Measurements from ENCODE around the gene FRMD5. TPM values are rescaled to one million over a fixed set of nuclear protein-coding genes. Genes with fewer than 3 reads are reported as not detected.
"Not testable (repeated sequence)": the region's sequence is repeated elsewhere in the genome, so short reads cannot be mapped to it uniquely, and the experiment has no call there.

Gene FRMD5
- total RNA-seq, 2 experiments from 2014 or later = 0.12 to 0.21 TPM

DNA sequence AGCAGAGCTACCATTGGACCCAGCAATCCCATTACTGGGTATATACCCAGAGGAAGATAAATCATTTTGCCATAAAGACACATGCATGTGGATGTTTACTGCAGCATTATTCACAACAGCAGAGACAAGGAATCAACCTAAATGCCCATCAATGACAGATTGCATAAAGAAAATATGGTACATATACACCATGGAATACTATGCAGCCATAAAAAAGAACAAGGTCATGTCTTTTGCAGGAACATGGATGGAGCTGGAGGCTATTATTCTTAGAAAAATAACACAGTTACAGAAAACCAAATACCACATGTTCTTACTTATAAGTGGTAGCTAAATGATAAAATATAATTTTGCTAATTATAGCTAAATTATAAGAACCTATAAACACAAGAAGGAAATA, 162.3 kb downstream of the FRMD5 start:
- ATAC-seq; H3K9me3 Mint-ChIP-seq (ENCODE audit: low read depth); DNase-seq; H3K4me3 Mint-ChIP-seq; H3K27ac Mint-ChIP-seq; H3K36me3 Mint-ChIP-seq; H3K4me1 Mint-ChIP-seq; CTCF ChIA-PET: not testable (repeated sequence)
- peaks cover 69% of the 10 kb centered on the region for H3K27me3 Mint-ChIP-seq

DNA sequence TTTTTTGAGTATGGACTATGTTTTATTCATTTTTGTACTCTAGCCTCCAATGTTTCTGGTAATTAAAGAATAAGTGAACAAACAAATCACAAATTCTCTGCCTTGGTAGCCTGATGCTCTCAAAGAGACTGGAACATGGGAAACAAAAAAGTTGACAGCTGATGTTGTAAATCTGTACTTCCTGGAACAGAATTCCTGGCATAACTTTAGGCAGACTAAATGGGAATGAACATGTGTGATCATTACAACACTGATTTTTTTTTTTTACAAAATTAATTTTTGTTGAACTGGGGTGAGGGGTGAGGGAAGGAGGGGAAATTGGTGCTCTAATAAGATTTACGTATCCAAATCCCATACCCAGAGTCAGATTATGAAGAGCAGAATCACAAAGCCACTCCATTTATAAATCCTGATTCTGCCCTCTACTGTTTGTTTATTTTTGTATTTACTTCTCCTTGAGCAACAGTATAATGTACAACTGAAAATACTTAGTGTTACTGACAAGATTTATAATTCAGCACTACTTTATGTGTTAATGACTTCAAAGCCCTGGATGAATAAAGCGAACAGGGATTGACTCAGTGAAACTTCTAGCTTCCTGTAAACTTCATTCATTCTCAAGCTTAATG, 165.0 kb downstream of the FRMD5 start:
- H3K4me3 Mint-ChIP-seq = no peak overlapping the region
- DNase-seq (no peak), ATAC-seq (no peak)
- H3K9me3 Mint-ChIP-seq (ENCODE audit: low read depth) = no peaks in the 10 kb centered on the region
- no peak overlapping the region for H3K27ac Mint-ChIP-seq
- no peaks in the 10 kb centered on the region for H3K36me3 Mint-ChIP-seq
- CTCF ChIA-PET = no interaction called here
- H3K27me3 Mint-ChIP-seq = peaks cover 70% of the 10 kb centered on the region
- no peaks in the 10 kb centered on the region for H3K4me1 Mint-ChIP-seq

DNA sequence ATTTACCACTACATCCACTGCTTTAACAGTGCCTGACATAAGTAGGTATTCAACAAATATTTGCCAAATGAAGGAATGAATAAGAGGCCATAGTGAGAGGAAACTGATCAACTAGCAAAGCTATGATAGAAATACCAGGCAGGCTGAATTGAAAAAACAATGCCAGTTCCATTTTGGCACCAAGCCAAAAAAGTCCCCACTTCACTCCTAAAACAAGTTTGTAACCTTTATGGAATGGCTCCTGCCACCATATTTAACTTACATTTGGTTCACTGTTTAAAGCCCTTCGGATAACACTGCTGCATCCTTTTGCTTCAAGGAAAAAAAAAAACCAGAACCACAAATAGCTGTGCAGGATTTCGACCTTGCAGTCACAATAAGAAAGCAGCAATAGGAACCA, 166.1 kb downstream of the FRMD5 start:
- Mint-ChIP-seq H3K36me3 (no peaks in the 10 kb centered on the region), H3K4me3 (no peak overlapping the region), H3K27ac (no peak overlapping the region), H3K4me1 (no peaks in the 10 kb centered on the region), H3K27me3 (peaks cover 68% of the 10 kb centered on the region), H3K9me3 (ENCODE audit: low read depth) (no peaks in the 10 kb centered on the region)
- ATAC-seq (no peak), DNase-seq (no peak)
- CTCF ChIA-PET = no interaction called here

DNA sequence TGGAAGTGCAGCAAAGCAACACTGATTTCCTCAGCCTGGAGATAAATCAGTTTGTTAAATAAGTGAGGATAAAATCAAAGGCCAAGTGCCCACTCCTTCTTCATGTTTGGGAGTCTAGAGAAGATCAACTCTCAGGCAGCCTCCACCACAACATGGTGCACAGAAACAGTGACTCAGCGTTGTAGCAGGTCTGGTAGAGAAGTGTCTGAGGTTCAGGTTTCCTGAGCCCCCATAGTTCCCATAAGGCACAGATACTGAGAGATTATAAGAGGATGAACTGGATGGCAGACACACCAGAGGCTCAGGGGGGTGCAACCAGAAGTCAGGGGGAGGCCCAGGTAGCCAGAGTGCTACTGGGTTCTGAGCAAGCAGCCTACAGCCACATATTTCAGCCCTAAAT, 166.7 kb downstream of the FRMD5 start:
- DNase-seq (no peak), ATAC-seq (no peak)
- H3K4me3 Mint-ChIP-seq = no peak overlapping the region
- H3K4me1 Mint-ChIP-seq = no peaks in the 10 kb centered on the region
- peaks cover 62% of the 10 kb centered on the region for H3K27me3 Mint-ChIP-seq
- CTCF ChIA-PET = no interaction called here
- H3K27ac Mint-ChIP-seq = no peak overlapping the region
- H3K9me3 Mint-ChIP-seq (ENCODE audit: low read depth) = no peaks in the 10 kb centered on the region
- H3K36me3 Mint-ChIP-seq = no peaks in the 10 kb centered on the region

DNA sequence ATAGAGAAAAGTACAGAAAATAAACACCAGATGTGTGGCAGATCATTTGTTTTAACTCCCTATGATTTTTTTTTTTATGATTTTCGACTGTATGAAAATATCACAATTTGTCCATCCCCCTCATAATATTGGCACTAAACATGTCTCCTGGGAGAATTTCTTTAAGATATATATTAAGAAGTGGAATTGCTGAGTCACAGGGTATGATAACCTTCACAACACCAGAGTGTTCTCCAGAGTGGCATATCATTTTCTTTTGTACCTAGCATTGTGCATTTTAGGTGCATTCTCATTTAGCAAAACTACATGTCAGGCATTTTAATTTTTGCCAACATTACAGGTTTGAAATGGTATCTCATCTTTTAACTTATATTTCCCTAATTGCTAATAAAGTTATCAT, 170.9 kb downstream of the FRMD5 start:
- CTCF ChIA-PET = no interaction called here
- Mint-ChIP-seq H3K27ac (no peak overlapping the region), H3K36me3 (no peaks in the 10 kb centered on the region), H3K9me3 (ENCODE audit: low read depth) (no peaks in the 10 kb centered on the region), H3K4me3 (no peak overlapping the region), H3K27me3 (peaks cover 47% of the 10 kb centered on the region), H3K4me1 (no peaks in the 10 kb centered on the region)
- ATAC-seq (no peak), DNase-seq (no peak)

DNA sequence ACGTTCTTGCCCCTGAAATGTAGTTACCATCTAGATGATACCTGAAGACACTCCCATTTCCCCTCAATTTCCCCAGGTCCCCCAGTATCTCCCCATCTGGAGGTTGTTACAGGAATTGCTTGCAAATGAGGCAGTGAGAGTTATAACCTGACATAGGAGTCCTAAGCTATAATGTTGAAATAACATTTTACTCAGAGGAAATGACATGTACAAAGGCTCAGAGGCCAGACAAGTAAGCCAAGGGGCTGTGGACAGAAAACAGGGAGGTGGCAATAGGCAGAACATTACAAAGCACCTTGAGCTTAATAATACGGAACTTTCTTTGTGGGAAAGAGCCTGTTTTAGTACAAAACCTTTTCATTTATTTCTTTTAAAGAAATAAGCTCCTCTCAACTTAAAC, 171.9 kb downstream of the FRMD5 start:
- Mint-ChIP-seq H3K9me3 (ENCODE audit: low read depth) (no peaks in the 10 kb centered on the region), H3K27me3 (peaks cover 45% of the 10 kb centered on the region), H3K4me3 (no peak overlapping the region), H3K27ac (no peak overlapping the region), H3K36me3 (no peaks in the 10 kb centered on the region), H3K4me1 (no peaks in the 10 kb centered on the region)
- DNase-seq = no peak
- CTCF ChIA-PET = interaction anchor here (1.0 to 1.2 kb wide), 3 partner anchors 9 to 119 kb away, joined by 3 to 4 read pairs (median 3); no protein-coding TSS in a partner anchor
- ATAC-seq = no peak

DNA sequence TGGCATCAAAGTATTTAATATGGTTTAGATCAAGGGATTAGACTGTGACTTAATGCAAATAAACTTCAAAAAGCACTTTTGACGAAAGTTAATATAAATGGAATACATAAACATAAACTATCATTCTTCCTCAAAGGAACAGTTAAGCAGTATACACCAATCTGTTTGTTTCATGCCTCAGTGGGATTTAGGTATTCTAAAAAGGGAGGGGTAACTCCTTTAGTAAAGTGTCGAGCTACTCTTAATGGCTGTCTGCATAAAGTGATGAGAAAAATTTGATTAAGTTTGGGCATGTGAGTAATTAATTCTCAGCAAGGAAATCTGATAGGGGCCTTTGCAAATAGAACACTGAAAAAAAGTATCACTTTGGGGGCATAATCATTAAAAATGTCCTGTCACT, 176.9 kb downstream of the FRMD5 start:
- Mint-ChIP-seq H3K4me1 (no peaks in the 10 kb centered on the region), H3K36me3 (no peaks in the 10 kb centered on the region), H3K9me3 (ENCODE audit: low read depth) (no peaks in the 10 kb centered on the region), H3K27me3 (peaks cover 28% of the 10 kb centered on the region), H3K27ac (no peak overlapping the region), H3K4me3 (no peak overlapping the region)
- CTCF ChIA-PET = no interaction called here
- DNase-seq (no peak), ATAC-seq (no peak)

DNA sequence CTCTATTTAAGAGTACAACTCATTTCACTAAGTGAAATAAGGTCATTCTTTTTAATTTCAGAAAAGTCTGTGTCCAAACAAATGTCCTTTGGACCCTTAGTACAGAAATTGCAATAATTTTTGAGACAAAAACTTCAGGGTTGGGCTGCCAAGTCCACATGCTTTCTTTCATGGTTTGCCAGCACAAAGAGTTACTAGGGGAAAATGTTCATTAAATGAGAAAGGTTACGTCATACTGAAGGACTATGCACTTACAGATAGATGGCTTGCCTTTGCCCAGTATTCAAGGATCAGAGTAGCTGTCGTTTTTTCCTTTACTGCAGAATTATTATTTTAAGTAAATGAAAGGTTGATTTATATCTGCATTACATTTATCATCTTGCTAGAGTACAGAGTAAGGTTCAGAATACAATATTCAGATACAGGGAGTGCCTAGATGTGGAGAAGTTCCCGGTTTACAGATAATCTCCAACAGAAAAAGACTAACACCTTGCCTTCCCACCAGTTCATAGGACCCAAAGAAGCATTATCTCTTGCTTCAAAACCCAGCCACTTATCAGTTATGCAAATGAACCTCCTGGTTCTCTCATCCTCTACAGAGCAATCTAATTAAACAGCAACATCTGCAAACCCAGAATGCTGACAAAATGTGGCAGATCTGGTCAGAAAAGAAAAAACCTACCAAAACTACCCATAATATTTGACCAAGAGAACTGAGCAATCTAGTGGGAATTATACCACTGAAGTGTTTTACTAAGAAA, 179.3 kb downstream of the FRMD5 start:
- DNase-seq = no peak
- H3K4me3 Mint-ChIP-seq = no peak overlapping the region
- CTCF ChIA-PET = no interaction called here

DNA sequence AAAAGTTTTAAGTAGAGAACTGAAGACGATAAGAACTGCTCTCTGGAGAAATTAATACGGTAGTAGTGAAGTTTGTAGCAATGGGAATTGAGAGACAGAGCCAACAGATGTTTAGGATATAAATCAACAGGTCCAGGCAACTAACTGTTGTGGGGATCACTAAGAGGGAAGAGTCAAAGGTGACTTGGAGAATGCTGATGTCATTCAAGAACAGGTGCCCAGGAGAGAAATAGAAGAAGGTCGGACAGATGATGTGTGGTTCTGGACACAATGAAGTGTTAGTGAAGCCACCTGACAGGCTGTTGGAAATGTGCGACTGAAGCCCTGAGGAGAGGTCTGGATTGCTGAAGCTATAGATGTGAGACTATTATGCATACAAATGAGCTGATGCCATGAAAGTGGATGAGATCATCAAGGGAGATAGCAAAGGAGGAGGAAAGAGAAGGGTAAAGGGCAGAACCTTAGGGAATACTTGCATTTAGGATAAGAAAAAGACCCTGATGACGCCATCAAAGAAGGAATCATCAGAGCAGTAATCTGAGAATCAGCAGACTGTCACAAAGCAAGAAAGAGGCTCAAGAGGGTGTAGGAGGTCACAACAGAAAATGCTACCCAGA, 183.7 kb downstream of the FRMD5 start:
- no peak overlapping the region for H3K4me3 Mint-ChIP-seq
- DNase-seq (no peak), ATAC-seq (no peak)
- no peaks in the 10 kb centered on the region for H3K36me3 Mint-ChIP-seq
- H3K27me3 Mint-ChIP-seq = peaks cover 34% of the 10 kb centered on the region
- CTCF ChIA-PET = no interaction called here
- H3K9me3 Mint-ChIP-seq (ENCODE audit: low read depth) = no peaks in the 10 kb centered on the region
- no peaks in the 10 kb centered on the region for H3K4me1 Mint-ChIP-seq
- H3K27ac Mint-ChIP-seq = no peak overlapping the region

More for the DNA sequence above, 179.3 kb downstream of the FRMD5 start:
- Mint-ChIP-seq H3K27me3 (peaks cover 32% of the 10 kb centered on the region), H3K4me1 (no peaks in the 10 kb centered on the region), H3K36me3 (no peaks in the 10 kb centered on the region), H3K9me3 (ENCODE audit: low read depth) (no peaks in the 10 kb centered on the region), H3K27ac (no peak overlapping the region)
- ATAC-seq = no peak

DNA sequence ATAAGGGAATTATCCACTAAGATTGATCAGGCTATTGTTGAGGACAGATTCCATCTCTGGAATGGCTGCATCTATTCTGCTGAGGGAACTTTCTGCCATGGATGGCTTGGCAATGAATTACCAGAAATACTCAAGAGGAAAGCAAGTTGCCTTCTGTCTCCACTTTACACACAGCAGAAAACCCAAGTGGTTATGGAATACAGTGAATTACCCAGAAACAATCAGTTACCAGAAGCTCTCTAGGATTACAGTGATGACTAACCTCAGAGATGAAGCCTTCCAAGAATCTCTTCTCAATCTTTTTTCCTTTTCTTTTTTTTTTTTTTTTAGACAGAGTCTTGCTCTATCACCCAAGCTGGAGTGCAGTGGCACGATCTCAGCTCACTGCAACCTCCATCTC, 185.0 kb downstream of the FRMD5 start:
- no peak overlapping the region for H3K4me3 Mint-ChIP-seq

DNA sequence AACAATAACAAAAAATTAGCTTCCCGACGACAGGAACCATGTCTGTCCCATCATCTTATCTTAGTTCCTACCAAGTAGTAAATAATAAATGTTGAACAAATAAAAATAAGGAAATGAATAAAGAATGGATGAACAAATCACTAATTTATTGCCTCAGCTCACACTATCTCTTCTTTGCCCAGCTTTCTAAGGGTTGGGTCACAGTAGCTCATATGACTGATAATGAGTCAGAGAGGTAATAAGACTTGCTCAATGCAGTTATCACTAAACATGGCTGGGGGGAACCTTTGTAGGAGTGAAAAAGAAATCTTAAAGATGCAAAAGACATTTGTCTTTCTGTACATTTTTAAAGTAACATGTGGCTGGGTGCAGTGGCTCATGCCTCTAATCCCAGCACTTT, 186.0 kb downstream of the FRMD5 start:
- no peaks in the 10 kb centered on the region for H3K9me3 Mint-ChIP-seq (ENCODE audit: low read depth)
- DNase-seq = no peak

More for the DNA sequence above, 185.0 kb downstream of the FRMD5 start:
- H3K27me3 Mint-ChIP-seq = peaks cover 34% of the 10 kb centered on the region
- ATAC-seq = no peak
- CTCF ChIA-PET = interaction anchor here (0.7 kb wide), 1 partner anchor 45 kb away, joined by 3 read pairs; no protein-coding TSS in a partner anchor
- H3K9me3 Mint-ChIP-seq (ENCODE audit: low read depth) = no peaks in the 10 kb centered on the region
- no peak for DNase-seq
- no peaks in the 10 kb centered on the region for H3K4me1 Mint-ChIP-seq
- H3K27ac Mint-ChIP-seq = no peak overlapping the region
- H3K36me3 Mint-ChIP-seq = no peaks in the 10 kb centered on the region

DNA sequence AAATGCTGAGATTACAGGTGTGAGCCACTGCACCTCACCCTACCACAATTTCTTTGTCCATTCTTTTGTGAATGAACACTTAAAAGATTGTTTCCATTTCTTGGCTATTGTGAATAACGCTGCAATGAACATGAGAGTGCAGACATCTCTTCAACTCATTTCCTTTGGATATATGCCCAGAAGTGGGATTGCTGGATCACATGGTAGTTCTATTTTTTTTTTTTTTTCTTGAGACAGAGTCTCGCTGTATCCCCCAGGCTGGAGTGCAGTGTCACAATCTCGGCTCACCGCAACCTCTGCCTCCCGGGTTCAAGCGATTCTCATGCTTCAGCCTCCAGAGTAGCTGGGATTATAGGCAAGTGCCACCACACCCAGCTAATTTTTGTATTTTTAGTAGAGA, 194.8 kb downstream of the FRMD5 start:
- H3K27ac Mint-ChIP-seq; H3K36me3 Mint-ChIP-seq; H3K27me3 Mint-ChIP-seq; H3K9me3 Mint-ChIP-seq (ENCODE audit: low read depth); CTCF ChIA-PET; ATAC-seq; H3K4me1 Mint-ChIP-seq; DNase-seq; H3K4me3 Mint-ChIP-seq: not testable (repeated sequence)

More for the DNA sequence above, 186.0 kb downstream of the FRMD5 start:
- no peak for ATAC-seq
- Mint-ChIP-seq H3K36me3 (no peaks in the 10 kb centered on the region), H3K4me3 (no peak overlapping the region), H3K27ac (no peak overlapping the region), H3K27me3 (peaks cover 34% of the 10 kb centered on the region), H3K4me1 (no peaks in the 10 kb centered on the region)
- CTCF ChIA-PET = no interaction called here

DNA sequence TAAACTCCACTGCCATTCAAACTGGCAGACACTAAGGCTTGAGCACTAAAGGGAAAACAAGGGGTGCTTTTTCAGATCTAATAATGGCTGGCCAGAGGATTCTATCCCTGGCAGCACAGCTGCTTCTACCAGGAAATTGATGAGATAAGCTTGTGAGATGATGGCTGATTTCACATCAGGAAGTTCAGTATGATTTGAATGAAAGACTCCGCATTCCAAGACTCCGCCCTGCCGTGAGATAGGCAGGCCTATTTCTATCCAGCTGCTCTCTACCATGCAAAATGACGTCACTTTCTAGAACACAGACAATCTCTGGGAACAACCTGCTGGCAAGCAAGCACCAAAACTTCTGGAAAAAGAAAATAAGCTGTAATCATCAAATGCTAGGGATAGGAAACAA, 196.5 kb downstream of the FRMD5 start:
- H3K36me3 Mint-ChIP-seq = no peaks in the 10 kb centered on the region

DNA sequence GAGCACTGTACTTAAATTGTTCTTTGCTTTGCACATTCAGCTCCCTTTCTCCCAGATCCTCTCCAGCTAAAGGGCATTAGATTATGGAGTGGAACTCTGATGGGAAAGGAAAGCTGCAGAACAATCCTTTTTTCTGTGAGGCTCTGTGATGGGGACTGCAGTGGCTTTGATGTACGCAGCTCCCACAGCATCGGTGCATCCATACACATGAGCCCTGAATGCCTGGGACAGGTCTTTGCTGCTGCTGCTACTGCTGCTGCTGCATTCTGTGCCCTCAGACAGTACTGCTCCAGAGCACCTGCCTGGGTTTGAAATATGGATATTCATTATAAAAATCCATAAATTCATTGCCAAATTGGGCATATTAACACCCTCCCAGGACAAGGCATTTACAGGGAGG, 203.9 kb downstream of the FRMD5 start:
- peaks cover 24% of the 10 kb centered on the region for H3K27me3 Mint-ChIP-seq
- no peaks in the 10 kb centered on the region for H3K36me3 Mint-ChIP-seq
- no peak overlapping the region for H3K27ac Mint-ChIP-seq
- H3K4me3 Mint-ChIP-seq = no peak overlapping the region
- no peak for DNase-seq
- CTCF ChIA-PET = interaction anchor here (1.4 kb wide), 1 partner anchor 14 kb away, joined by 4 read pairs; no protein-coding TSS in a partner anchor
- H3K4me1 Mint-ChIP-seq = no peaks in the 10 kb centered on the region
- ATAC-seq = no peak
- H3K9me3 Mint-ChIP-seq (ENCODE audit: low read depth) = no peaks in the 10 kb centered on the region

More for the DNA sequence above, 196.5 kb downstream of the FRMD5 start:
- ATAC-seq (no peak), DNase-seq (no peak)
- Mint-ChIP-seq H3K9me3 (ENCODE audit: low read depth) (no peaks in the 10 kb centered on the region), H3K4me3 (no peak overlapping the region), H3K4me1 (no peaks in the 10 kb centered on the region), H3K27ac (no peak overlapping the region), H3K27me3 (peaks cover 13% of the 10 kb centered on the region)
- CTCF ChIA-PET = interaction anchor here (0.6 kb wide), 1 partner anchor 589 kb away, joined by 3 read pairs; no protein-coding TSS in a partner anchor
